Endometrial microvascular endothelial cells (primary cell): ENCODE measurements around the gene POLR1G. TPM values are rescaled to one million over a fixed set of nuclear protein-coding genes. Genes with fewer than 3 reads are reported as not detected.
"Not testable (repeated sequence)": the region's sequence is repeated elsewhere in the genome, so short reads cannot be mapped to it uniquely, and the experiment has no call there.

Experiments used
- in situ Hi-C: cut with HindIII; loops from 2 replicates; pipeline ENCODE4 v1.10.0; 2017; ENCODE audit warnings: low sequenced_read_pairs, low pct_unique_long_range_greater_than_20kb; ENCODE audit errors: inconsistent ontology term
- total RNA-seq: library from RNA; depleted of rRNA; stranded (reverse); fragments of >200 nt; gene quantifications from one replicate; pipeline ENCODE4 v1.2.3, GENCODE V29; 2015; ENCODE audit errors: inconsistent ontology term

Gene POLR1G
- total RNA-seq, 1 donor from 2014 or later: 13.8 TPM

GRCh38 chr19:45417151-45417550, 10.7 kb downstream of the POLR1G start:
- in situ Hi-C loops: no loop called here

- in situ Hi-C loops: no loop called here
Measured at GRCh38 chr19:45418802-45419201, 12.4 kb downstream of the POLR1G start.

- in situ Hi-C loops: no loop called here
Measured at GRCh38 chr19:45419396-45419795, 13.0 kb downstream of the POLR1G start.

GRCh38 chr19:45419895-45420294, 13.5 kb downstream of the POLR1G start:
- in situ Hi-C loops: no loop called here

GRCh38 chr19:45420356-45420755, 13.9 kb downstream of the POLR1G start:
- in situ Hi-C loops: no loop called here

GRCh38 chr19:45420871-45421270, 14.4 kb downstream of the POLR1G start:
- in situ Hi-C loops: no loop called here

- in situ Hi-C loops: no loop called here
Measured at GRCh38 chr19:45421947-45422498, 15.6 kb downstream of the POLR1G start.

- in situ Hi-C loops: no loop called here
Measured at GRCh38 chr19:45423033-45423588, 16.7 kb downstream of the POLR1G start.

GRCh38 chr19:45423589-45424190, 17.2 kb downstream of the POLR1G start, which contains the start of gene ERCC1:
Gene ERCC1, minus strand, starts transcription at chr19:45423917. Its CDS starts 543 bp downstream, at chr19:45423374.
- in situ Hi-C loops: no loop called here

- in situ Hi-C loops: no loop called here
Measured at GRCh38 chr19:45424191-45425058, 18.0 kb downstream of the POLR1G start.

GRCh38 chr19:45428384-45429231, 22.2 kb downstream of the POLR1G start:
- in situ Hi-C loops: no loop called here

GRCh38 chr19:45429896-45430295, 23.5 kb downstream of the POLR1G start:
- in situ Hi-C loops: not testable (repeated sequence)

- in situ Hi-C loops: not testable (repeated sequence)
Measured at GRCh38 chr19:45431008-45431407, 24.6 kb downstream of the POLR1G start.

- in situ Hi-C loops: not testable (repeated sequence)
Measured at GRCh38 chr19:45432543-45432942, 26.1 kb downstream of the POLR1G start.

GRCh38 chr19:45437328-45437727, 30.9 kb downstream of the POLR1G start:
- in situ Hi-C loops: no loop called here

GRCh38 chr19:45439190-45439568, 32.7 kb downstream of the POLR1G start:
- in situ Hi-C loops: no loop called here

- in situ Hi-C loops: no loop called here
Measured at GRCh38 chr19:45439569-45440258, 33.3 kb downstream of the POLR1G start.

- in situ Hi-C loops: no loop called here
Measured at GRCh38 chr19:45440259-45440638, 33.8 kb downstream of the POLR1G start.
